Measurements from ENCODE around the gene PRKCA.

DNA sequence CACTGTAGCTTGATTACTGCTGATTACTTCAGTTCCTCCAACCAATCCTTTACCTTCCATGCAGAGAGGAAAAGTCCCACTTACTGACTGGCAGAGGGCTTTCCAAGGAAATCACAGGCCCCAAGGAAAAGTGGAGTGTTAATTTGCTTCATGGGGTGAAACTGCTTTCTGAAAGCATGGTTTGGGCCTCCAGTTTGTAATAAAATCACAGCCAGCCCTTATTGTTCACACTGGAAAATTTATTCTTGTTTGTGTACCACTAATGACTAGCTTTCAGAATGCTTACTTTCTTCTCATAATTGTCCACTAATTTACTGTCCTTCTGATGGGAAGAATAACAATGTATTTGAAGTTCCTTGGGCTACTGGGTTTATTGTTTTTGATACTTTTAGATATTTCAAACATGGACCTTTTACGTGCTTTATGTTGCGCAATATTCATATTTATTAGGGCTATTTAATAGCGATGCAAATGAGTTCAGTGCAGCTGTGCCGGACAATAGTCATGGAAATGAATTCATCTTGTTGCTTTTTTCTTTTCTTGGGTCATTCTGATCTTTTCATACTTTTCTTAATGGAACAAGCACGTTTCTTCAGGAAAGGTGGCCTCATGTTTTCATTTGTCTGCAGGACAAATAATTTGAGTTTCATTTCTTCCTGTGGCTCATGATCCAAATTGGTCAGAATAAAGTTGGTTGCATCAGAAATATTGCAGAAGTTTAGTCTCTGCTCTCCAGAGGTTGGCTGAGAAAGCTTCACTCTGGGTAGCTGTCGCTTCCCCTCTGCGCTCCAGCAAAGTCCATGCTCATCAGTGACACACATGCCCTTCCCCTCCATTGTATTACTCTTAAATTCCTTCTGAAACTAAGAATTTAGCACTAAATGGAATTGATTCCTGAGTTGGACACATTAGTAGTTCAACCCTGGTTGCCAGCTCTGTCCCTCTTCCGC is 128.7 kb downstream of the PRKCA start:
- no peak for TF ChIP-seq POLR2A (IDR thresholded peaks at IDR 0.05)
- TF ChIP-seq, protein P1, sequence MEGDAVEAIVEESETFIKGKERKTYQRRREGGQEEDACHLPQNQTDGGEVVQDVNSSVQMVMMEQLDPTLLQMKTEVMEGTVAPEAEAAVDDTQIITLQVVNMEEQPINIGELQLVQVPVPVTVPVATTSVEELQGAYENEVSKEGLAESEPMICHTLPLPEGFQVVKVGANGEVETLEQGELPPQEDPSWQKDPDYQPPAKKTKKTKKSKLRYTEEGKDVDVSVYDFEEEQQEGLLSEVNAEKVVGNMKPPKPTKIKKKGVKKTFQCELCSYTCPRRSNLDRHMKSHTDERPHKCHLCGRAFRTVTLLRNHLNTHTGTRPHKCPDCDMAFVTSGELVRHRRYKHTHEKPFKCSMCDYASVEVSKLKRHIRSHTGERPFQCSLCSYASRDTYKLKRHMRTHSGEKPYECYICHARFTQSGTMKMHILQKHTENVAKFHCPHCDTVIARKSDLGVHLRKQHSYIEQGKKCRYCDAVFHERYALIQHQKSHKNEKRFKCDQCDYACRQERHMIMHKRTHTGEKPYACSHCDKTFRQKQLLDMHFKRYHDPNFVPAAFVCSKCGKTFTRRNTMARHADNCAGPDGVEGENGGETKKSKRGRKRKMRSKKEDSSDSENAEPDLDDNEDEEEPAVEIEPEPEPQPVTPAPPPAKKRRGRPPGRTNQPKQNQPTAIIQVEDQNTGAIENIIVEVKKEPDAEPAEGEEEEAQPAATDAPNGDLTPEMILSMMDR (IDR thresholded peaks at IDR 0.05): no peak
- no peak for TF ChIP-seq EP300 (IDR thresholded peaks at IDR 0.05)
